ENCODE results near the gene SMTN.

- TF ChIP-seq PKNOX1 (IDR thresholded peaks at IDR 0.05) = no peak
- TF ChIP-seq POLR2AphosphoS5 (IDR thresholded peaks at IDR 0.05; ENCODE audit: low read length) = no peak
- TF ChIP-seq CTCF (IDR thresholded peaks at IDR 0.05 in 2 of 3, conservative IDR thresholded peaks at IDR 0.05 in 1 of 3; ENCODE audit: control insufficient read depth in 2 of 3, extremely low read depth in 1 of 3, insufficient read depth in 1 of 3, low read depth in 3 of 3, low read length in 3 of 3) = no peak
- no peak for TF ChIP-seq EZH2 (IDR thresholded peaks at IDR 0.05; ENCODE audit: borderline replicate concordance, control insufficient read depth, low read depth, low read length)
- TF ChIP-seq ZNF217 (IDR thresholded peaks at IDR 0.05) = no peak
- no peak for TF ChIP-seq RAD21 (IDR thresholded peaks at IDR 0.05; ENCODE audit: insufficient read depth, low read depth, low read length)
- no peak for TF ChIP-seq POLR2A (IDR thresholded peaks at IDR 0.05; ENCODE audit: low read depth, low read length)
- no peak for TF ChIP-seq TCF7 (IDR thresholded peaks at IDR 0.05; ENCODE audit: borderline replicate concordance)
- no peak for TF ChIP-seq PAX8 (IDR thresholded peaks at IDR 0.05)
- no peak for TF ChIP-seq DPF2 (IDR thresholded peaks at IDR 0.05)
- TF ChIP-seq MTA3 (IDR thresholded peaks at IDR 0.05; ENCODE audit: borderline replicate concordance, low read length) = no peak
- no peak for TF ChIP-seq KDM1A (IDR thresholded peaks at IDR 0.05; ENCODE audit: borderline replicate concordance)
- no peak for TF ChIP-seq TAF1 (IDR thresholded peaks at IDR 0.05; ENCODE audit: borderline replicate concordance, low read depth, low read length)
- no peak for TF ChIP-seq PRDM15 (CRISPR knock-in tag; IDR thresholded peaks at IDR 0.05)
These were observed 47.0 kb downstream of the SMTN start for GRCh38 chr22:31128156-31128555.
